ENCODE data around the gene SYT8. TPM values are rescaled to one million over a fixed set of nuclear protein-coding genes. Genes with fewer than 3 reads are reported as not detected.

SYT8 gene
- total RNA-seq, 1 donor from 2014 or later: not detected

DNA sequence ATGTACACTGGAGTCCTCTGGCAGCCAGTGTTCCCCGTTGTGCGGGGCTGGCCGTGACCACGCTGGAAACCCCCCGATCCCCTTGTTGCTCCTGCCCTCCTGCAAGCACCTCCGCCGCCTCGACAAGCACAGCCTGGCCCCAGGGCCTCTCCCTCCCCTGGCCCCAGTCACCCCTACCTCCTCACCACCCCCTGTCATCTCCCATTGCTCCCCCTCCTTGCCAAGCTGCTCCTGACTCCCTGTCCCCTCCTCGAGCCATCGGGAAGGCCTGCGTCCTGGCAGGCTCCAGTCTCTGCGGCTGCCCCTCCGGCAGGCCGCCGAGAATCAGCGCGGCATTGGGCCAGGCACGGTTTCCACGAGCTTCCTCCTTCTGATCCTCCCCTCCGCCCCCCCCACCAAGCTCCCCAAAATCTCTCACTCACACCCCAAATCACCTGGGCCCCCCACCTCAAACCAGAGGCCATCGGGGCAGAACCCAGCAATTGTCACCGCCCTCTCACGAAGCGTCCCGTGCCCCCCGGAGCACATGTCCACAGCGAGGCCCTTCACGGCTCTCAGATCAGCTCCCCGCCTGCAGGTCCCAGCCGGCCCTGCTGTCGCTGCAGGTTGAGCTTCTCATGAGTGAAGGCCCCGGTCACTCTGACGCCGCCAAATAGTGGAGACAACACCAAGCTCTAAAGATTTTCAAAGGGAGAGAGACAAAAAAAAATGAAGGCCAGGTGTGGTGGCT is 12.4 kb downstream of the SYT8 start:
- DNase-seq: no peak

DNA sequence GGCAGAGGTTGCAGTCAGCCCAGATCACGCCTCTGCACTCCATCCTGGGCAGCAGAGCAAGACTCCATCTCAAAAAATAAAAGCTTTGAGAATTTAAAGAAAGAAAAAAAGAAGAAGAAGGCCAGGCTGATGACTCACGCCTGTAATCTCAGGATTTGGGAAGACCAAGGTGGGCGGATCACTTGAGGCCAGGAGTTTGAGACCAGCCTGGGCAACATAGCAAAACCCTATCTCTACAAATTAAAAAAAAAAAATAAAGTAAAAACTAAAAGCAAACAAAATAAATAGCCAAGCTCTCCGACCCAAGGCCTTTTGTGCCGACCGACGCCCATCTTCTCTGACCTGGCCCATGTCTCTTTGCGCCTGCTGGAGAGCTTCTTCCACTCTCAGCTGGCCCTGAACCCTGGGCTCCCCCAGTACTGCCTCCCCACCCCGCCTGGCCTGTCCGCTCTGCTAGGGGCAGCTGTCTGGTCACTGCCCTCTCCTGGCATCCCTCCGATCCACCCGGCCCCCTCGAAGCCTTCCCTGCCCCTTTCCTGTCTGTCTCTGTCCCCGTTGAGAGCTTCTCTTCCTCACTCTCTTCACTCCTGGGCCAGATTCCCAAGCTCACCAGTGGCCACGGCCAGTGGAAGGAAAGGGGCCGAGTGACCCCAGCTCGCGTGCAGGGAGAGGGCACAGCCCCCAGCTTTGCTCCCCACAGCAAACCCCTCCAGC is 13.3 kb downstream of the SYT8 start:
- DNase-seq: no peak

DNA sequence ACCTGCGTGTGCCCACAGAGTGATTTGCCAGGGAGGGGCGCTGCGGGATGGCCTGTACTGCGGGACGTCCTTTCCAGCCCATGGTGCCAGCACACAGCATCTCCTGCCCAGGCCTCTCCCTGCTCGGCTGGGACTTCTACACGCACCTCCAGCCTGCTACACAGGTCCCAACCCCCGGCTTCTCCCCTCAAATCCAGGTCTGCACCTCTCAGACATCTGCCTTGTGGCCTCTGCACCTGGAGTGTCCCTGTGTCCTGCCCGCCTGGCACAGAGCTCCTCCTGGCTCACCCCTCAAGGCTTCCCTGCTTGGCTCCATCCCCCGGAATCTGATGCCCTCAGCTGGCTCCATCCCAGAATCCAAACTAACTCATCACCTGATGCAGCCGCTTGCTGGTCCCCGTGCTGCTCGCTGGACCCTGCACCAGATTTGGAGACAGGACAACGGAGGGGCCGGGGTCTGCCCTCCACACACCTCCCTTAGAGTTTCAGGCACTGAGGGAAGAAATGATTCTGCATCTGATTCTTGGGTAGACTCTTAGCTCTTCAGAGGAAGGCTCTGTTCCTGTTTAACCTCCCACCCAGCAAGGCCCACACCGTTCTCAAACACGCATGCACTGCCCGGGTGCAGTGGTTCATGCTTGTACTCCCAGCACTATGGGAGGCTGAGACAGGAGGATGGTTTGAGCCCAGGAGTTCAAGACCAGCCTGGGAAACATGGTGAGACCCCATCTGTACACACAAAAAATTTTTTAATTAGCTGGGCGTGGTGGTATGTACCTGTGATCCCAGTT is 14.0 kb downstream of the SYT8 start:
- DNase-seq: no peak

DNA sequence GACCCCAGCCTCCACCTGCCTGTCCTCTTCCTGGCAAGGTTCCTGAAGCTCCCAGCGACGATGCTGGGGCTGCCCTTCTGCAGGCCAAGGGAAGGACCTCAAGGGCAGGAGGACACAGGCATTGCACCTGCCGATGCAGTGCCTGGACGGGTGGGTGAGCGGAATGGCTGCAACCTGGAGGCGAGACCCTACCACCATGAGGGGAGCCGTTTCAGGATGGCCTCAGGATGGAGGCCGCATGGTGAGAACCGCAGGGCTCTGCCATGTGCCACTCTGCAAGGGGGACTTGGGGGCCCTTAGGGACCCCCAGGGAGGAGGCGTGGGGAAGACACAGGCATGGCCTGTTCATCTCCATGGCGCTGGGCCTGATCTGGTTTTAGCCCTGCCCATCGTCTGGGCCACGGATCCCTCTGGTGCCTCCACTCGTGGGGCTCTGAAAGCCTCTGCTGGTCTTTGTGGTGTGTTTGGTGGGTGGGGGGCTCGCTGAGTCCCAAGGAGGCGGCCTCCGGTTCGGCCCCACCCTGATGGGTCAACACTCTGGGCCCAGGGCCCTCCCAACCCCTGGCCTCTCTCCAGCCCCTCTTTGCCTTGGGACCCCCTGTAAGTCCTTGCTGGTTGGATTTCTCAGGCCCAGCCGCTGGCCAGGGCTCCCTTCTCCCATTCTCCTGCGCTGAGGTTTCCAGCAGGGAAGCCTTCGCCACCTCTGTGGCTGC is 16.8 kb downstream of the SYT8 start:
- no peak for DNase-seq

DNA sequence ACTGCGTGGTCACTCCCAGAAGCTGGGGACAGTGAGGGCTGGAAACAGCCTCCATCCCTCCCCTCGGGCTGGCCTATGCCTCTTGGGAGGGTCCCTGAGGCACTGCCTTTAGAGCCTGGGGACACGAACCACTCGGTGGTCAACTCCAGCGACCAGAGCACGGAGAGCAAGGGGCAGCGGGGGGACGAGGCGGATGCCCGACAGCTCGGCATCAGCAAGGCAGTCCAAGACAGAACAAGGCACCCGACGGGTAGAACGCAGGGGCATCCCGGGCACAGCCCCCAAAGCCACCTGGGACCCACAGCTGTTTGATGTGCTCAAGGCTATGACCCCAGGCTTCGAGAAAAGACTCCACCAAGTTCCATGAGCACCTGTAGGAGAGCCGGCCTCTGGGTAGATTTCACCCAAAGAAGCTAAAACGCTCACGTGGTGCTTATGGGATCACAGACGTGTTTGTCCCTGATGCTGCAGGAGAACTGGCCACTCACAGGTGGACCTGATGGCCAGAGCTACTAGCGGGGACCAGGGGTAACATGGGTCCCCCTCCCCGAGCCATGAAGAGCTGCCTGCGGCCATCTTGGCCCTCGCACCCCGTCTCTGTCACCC is 17.6 kb downstream of the SYT8 start:
- DNase-seq: no peak

DNA sequence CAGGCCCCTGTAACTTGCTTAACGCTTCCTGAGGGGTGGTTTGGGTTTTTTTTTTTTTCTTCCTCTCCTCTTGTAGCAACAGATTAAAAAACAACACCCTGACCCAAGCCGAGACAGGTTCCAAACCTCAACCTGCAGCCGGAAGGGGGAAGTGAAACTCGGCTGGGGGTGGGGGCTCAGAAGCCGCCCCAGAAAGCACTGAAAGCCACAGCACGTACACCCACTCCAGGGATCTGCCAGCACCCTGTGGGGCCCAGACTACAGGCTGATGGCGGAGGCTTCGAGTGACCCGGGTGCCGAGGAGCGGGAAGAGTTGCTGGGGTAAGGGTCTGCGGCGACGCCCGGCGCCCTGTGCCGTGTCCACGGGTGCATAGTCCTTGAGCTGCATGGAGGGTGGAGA is 18.1 kb downstream of the SYT8 start, which contains the start of gene LSP1:
LSP1 (plus strand) TSS at position 208 of the 400 bp plus-strand sequence; CDS start at position 269, 61 bp downstream.
- DNase-seq: no peak

DNA sequence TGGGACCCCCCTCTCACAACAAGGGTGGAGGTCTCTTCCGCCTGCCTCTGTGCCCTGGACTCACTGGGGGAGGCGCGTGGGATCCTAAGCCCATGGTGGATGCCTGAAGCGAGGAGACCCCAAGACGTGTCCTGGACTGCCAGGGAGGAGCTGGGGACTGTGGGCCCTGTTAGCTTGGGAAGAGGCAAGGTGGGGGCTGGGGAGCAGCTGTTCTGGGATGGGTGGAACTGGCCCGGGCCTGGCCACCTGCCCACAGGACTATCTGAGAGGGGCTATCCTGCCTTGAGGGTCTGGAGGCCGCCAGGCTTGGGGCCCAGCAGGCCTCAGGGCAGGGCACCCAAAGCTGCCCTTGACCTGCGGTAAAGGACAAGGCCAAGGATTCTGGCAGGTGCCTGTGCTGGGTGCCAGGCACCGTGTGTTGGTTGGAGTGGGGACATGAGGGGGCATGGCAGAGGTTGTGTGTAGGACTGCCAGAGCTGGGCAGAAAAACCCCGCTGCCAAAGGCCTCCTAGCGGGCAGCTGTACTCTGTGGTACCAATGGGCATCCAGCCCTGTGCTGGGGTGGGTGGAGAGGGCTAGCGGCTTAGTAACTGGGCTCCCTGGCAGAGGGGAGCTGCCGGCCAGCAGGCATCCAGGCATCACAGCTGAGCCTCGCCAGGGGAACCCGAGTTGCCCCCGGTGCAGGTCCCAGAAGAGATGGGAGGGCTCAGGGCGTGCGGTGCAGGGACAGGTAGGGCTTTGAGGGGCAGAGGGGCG is 18.8 kb downstream of the SYT8 start:
- no peak for DNase-seq

DNA sequence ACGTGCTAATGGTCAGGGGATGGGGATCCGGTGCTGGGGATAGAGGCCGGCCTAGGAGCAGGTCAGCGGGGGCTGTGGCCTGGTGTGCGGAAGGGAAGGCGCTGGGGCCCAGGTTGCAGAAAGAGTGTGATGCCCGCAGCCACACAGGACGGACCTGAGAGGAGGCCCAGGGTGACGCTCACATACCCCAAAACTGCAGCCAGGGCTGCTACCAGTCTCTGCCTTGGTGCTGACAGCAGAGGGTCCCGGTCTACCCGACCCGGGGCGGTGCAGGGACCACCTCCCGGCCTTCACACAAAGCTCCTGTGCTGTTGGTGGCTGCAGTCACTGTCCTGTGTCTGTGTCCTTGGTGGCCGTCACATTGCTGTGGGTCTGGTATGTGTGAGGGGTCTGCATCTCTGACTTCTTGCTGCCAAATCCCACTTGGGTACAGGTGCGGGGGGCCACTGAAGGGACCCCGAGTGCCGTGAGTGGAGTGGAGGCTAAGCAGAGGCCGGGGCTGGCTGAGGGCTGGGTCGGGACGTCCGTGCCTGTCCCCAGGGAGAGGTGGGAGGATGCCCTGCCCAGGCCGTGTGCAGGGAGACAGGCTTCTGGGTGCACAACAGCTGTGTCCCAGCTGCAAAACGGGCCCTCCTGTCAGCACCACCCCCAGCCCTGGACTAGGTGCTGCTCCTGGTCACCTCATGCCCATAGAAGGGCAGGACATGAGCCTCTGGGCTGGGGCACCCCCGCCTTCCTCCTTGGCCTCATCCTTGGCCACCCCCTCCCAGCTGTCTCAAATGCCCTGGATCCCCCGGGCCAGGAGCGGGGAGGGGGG is 19.6 kb downstream of the SYT8 start:
- DNase-seq: no peak

DNA sequence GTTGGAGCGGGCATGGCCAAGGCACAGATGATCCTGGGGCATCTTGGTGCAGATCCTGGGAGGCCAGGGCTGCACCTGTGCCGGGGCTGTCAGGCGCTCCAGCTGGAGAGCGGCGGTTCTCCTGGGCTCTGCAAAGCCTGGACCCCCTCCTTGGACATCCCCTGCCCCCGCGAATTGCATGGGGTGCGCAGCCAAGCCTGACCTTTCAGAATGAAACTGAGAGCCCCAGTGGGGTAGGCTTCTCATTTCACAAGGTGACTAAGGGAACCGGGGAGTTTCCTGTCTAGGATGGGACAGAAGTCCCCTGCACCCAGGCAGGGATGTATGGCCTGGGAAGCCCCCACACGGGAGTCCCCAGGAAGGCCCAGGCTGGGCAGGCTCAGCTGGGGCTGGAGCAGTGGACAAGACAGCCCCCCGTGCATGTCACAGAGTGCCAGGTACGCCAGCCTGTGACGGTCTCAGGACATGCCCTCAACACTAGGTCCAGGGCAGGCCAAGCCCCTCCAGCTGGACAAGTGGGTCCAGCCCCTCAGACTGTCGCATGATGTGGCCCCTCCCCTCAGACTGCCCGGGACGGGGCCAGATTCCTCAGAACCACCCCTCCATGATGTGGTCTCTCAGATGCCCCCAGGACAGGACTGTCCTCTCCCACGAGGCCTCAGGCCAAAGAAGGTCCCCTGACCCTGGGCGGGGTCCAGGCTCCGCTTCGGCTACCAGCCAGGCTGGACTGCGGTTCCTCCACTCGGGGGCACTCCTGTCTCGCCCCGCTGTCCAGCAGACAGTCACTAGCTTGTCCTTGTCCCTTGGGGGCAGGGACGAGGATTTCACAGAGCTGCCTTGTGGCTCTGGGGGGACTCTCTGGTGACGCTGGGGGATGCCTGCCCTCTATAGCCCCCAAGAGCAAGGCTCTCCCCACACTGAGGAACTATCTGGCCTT is 20.4 kb downstream of the SYT8 start:
- no peak for DNase-seq

DNA sequence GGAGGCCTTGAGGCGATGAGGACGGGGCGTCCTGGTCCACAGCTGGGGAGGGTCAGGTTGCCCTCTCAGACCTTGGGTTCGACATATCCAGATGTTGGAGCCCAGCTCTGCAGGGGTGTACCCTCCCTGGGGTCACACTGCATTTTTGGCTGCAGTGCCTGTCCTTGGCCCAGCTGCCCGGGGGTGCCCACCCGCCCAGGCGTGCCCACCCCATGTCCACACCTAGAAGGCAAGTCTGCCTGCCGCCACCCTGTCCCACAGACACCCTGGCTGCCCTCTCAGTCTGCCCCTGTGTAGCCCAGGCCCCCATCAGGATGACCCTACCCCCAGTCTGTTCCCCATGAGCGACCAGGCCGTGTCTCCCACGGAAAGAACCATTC is 21.1 kb downstream of the SYT8 start:
- no peak for DNase-seq

DNA sequence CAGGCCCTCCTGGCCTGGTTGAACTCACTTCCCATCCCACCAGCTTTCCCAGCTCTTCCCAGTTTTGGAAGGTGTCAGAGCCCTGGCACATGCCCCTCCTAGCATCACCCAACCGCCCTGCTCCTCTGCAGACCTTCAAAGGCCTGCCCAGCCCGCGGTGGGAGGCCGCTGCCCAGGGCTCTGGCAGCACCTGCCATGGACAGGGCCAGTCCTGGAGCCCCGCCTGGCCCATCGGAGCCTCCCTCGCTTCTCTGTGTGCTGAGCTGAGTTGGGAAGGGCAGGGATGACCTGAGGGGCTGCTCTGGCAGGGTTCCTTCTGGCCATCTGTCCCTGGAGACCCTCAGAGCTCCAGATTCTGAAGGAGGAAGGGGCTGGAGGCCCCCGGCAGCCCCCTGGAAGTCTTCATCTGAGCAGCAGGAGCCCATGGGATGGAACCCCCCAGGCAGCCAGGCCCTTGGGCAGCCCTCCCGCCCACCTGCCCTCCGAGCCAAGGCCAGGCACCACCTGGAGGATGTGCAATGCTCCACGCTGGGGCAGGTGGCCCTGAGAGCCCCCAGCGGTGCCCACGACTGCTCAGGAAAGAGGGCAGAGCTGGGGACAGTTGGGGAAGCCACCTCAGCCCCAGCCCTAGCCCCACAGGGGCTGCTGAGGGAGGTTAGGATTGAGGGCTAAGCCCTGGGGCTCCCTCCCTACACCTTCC is 21.7 kb downstream of the SYT8 start:
- DNase-seq: no peak

DNA sequence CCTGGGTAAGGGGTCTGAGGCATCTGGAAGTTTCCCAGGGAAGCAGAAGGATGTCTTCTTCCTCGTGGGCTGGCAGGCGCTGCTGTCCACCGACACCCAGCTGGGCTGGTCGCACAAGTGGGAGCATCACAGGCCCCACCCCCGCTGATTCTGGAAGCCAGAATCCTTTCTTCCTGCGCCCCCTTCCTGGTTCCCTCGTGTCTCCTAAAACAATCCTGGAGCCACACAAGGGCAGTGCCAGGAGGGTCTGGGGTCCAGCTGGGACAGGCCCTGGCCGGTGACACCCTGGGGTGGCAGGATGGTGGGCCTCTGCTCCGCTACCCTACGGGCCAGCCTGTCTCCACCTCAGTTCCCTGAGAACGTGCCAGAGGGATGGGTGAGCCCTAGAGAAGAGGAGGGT is 22.3 kb downstream of the SYT8 start:
- DNase-seq: no peak

DNA sequence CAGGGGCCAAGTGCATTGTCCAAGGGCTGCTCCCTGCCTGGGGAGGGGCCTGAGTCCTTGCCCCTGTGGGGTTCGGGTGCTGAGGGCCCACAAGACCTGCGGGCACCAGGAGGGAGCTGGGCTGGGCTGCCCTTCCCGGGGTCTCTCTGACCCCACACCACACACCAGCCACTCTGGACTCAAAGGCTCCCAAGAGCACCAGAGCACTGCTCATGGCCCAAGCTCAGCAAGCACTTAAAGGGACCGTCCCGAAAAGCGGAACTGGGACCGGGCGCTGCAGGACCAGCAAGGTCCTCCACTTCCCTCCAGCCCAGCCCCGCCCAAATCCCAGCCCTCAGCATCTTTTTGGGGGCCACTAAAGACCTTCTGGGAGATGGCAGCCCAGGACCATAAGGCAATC is 23.4 kb downstream of the SYT8 start:
- no peak for DNase-seq

DNA sequence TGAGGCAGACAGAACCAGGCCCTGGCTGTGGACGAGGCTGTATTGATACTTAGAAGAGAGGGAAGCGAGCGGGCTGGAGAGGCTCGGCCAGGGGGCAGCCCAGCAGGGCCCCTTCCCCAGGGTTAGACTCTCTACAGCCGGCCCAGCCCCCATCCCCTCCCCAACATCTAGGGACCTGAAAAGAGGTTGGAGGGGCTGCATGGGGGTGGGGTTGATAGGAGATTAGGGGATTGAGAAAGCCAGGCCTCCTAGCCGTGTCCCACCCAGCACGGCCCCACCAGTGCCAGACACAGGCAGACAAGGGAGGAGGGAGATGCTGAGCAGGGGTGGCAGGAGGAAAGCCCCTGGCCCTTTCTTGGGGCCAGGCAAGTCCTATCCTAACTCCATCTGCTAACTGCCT is 23.8 kb downstream of the SYT8 start:
- no peak for DNase-seq

DNA sequence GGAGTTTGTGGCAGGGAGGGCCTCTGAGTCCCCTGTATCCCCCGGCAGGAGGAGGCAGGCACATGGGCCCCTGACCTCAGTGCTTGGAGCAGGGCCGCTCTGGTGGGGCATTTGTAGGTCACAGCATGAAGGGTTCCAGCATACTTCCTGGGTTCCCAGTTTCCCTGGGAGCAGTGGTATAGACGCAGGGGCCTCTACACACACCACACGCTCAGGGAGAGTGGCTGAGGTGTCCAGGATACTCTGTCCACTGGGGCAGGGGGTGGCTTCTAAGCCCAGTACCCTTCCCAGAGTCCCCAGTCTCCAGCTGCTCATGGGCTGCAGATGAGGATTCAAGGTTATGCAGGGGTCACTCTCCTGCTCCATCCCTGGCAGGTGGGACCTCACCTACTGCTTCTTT is 24.2 kb downstream of the SYT8 start:
- DNase-seq: no peak

DNA sequence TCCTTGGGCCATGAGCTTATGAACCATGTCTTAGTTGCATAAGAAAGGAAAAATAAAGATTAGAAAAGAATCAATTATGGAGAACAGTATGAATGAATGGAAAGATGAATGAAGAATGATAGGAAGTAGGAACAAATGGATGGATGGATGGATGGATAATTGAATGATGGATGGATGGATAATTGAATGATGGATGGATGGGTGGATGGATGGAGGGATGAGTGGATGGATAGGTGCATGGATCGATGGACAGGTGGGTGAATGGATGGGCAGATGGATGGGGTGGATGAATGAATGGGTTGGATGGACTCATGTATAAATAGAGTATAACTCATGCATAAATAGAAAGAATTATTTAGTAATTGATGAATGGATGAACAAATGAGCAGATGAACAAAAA is 25.3 kb downstream of the SYT8 start:
- no peak for DNase-seq

DNA sequence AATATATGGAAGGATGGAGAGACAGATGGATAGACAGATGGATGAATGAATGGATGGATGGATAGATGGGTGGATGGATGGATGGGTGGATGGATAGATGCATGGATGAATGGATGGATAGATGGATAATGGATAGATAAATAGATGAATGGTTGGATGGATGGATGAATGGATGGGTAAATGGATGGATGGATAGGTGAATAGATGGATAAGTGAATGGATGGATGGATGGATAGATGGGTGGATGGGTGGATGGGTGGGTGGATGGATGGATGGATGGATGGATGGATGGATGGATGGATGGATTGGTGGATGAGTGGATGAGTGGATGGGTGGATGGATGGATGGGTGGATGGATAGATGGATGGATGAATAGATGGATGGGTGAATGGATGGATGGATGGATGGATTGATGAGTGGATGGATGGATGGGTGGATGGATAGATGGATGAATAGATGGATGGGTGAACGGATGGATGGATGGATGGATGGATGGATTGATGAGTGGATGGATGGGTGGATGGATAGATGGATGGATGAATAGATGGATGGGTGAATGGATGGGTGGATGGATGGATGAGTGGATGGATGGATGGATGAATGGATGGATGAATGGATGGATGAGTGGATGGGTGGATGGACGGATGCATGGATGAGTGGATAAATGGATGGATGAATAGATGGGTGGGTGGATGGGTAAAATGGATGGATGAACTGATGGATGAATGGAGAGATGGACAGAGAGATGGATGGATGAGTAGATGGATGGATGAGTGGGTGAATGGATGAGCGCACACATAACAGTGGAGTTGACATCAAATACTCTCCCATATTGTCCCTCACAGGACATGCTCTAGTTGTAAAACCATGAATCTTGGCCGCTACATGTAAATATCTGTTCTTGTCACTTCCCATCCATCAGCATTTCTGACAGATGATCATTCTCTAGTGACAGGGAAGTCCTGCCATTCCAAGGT is 26.9 kb downstream of the SYT8 start:
- DNase-seq: no peak

All from dermis blood vessel endothelial cell (primary cell).